Endothelial cell (in vitro differentiated cells): Measurements from ENCODE around the gene BLOC1S1. TPM values are rescaled to one million over a fixed set of nuclear protein-coding genes. Genes with fewer than 3 reads are reported as not detected.
A peak's percentile ranks its signal among the peaks of the same experiment; 100 is the strongest.

Experiments
- DNase-seq: peaks from one replicate; pipeline ENCODE4 v3.0.0; 2021; ENCODE audit warnings: low spot score
- H3K27ac Mint-ChIP-seq: one replicate; pipeline ENCODE4 v1.8.0; 2021; ENCODE audit warnings: mixed read lengths, inconsistent platforms; ENCODE audit not compliant: unreplicated experiment
- H3K27me3 Mint-ChIP-seq: one replicate; pipeline ENCODE4 v1.8.0; 2021; ENCODE audit warnings: mild to moderate bottlenecking, moderate library complexity, mixed read lengths, inconsistent platforms; ENCODE audit not compliant: unreplicated experiment
- H3K36me3 Mint-ChIP-seq: one replicate; pipeline ENCODE4 v1.8.0; 2021; ENCODE audit warnings: mild to moderate bottlenecking, low read depth, mixed read lengths, inconsistent platforms; ENCODE audit not compliant: unreplicated experiment
- H3K4me1 Mint-ChIP-seq: one replicate; pipeline ENCODE4 v1.8.0; 2021; ENCODE audit warnings: mild to moderate bottlenecking, mixed read lengths, inconsistent platforms; ENCODE audit not compliant: unreplicated experiment
- H3K4me3 Mint-ChIP-seq: one replicate; pipeline ENCODE4 v1.8.0; 2021; ENCODE audit warnings: mild to moderate bottlenecking, mixed read lengths, inconsistent platforms; ENCODE audit not compliant: unreplicated experiment
- H3K9me3 Mint-ChIP-seq: one replicate; pipeline ENCODE4 v1.8.0; 2021; ENCODE audit warnings: mixed read lengths, inconsistent platforms; ENCODE audit not compliant: unreplicated experiment
- total RNA-seq: library from RNA; stranded (reverse); fragmentation: NEBNext Ultra II Directional; extraction: Animal tissue kit (Norgen Biotek cat#: 25700); gene quantifications from one replicate; pipeline ENCODE4 v1.2.1, GENCODE V29; 2021; ENCODE audit not compliant: unreplicated experiment
- TF ChIP-seq, protein P1 (sequence below): fragments of 200-600 bp; sonication (generic); IDR thresholded peaks from one replicate; pipeline ENCODE4 v1.5.0; 2021; ENCODE audit warnings: antibody characterized with exemption; ENCODE audit not compliant: unreplicated experiment

The BLOC1S1 gene
- total RNA-seq, 1 donor from 2014 or later = 66.5 TPM

DNA sequence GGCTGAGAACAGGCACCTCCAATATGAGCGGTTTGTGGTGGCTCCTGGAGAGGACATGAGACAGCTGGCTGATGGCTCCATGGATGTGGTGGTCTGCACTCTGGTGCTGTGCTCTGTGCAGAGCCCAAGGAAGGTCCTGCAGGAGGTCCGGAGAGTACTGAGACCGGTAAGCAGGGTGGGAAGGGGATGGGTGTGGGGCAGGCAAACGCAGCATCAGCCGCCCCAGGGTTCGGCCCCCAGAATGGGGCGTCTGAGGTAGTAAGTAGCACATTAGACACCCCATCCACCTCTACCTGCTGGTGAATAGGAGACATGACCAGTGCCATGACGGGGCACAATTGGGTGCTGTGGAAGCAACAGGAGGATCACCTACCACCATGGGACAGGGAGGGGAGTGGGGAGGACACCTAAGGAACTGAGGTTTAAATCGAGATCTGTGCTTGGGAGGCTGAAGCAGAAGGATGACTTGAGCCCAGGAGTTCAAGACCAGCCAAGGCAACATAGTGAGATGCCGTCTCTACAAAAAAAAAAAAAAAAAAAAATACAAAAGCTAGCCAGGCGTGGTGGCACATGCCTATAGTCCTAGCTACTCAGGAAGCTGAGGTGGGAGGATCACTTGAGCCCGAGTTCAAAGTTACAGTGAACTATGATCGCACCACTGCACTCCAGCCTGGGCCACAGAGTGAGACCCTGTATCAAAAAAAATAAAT, 33.6 kb upstream of the BLOC1S1 start:
- no peak overlapping the region for H3K27ac Mint-ChIP-seq
- peaks cover 7% of the 10 kb centered on the region for H3K4me1 Mint-ChIP-seq
- H3K27me3 Mint-ChIP-seq = peaks cover 13% of the 10 kb centered on the region
- H3K4me3 Mint-ChIP-seq = no peak overlapping the region
- no peaks in the 10 kb centered on the region for H3K9me3 Mint-ChIP-seq
- no peak for DNase-seq
- TF ChIP-seq, protein P1, sequence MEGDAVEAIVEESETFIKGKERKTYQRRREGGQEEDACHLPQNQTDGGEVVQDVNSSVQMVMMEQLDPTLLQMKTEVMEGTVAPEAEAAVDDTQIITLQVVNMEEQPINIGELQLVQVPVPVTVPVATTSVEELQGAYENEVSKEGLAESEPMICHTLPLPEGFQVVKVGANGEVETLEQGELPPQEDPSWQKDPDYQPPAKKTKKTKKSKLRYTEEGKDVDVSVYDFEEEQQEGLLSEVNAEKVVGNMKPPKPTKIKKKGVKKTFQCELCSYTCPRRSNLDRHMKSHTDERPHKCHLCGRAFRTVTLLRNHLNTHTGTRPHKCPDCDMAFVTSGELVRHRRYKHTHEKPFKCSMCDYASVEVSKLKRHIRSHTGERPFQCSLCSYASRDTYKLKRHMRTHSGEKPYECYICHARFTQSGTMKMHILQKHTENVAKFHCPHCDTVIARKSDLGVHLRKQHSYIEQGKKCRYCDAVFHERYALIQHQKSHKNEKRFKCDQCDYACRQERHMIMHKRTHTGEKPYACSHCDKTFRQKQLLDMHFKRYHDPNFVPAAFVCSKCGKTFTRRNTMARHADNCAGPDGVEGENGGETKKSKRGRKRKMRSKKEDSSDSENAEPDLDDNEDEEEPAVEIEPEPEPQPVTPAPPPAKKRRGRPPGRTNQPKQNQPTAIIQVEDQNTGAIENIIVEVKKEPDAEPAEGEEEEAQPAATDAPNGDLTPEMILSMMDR = no peak
- H3K36me3 Mint-ChIP-seq = no peaks in the 10 kb centered on the region

DNA sequence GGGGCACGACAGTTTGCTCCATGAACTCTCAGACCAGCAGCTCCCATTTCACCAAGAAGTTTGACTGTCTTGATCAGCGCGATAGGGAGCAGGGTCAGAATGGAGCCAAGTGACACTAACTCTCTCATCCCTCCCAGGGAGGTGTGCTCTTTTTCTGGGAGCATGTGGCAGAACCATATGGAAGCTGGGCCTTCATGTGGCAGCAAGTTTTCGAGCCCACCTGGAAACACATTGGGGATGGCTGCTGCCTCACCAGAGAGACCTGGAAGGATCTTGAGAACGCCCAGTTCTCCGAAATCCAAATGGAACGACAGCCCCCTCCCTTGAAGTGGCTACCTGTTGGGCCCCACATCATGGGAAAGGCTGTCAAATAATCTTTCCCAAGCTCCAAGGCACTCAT, 32.2 kb upstream of the BLOC1S1 start:
- H3K9me3 Mint-ChIP-seq = no peaks in the 10 kb centered on the region
- TF ChIP-seq, protein P1 = no peak
- H3K36me3 Mint-ChIP-seq = no peaks in the 10 kb centered on the region
- no peak overlapping the region for H3K4me3 Mint-ChIP-seq
- peaks cover 13% of the 10 kb centered on the region for H3K27me3 Mint-ChIP-seq
- no peak for DNase-seq
- H3K27ac Mint-ChIP-seq = no peak overlapping the region
- H3K4me1 Mint-ChIP-seq = peaks cover 7% of the 10 kb centered on the region

DNA sequence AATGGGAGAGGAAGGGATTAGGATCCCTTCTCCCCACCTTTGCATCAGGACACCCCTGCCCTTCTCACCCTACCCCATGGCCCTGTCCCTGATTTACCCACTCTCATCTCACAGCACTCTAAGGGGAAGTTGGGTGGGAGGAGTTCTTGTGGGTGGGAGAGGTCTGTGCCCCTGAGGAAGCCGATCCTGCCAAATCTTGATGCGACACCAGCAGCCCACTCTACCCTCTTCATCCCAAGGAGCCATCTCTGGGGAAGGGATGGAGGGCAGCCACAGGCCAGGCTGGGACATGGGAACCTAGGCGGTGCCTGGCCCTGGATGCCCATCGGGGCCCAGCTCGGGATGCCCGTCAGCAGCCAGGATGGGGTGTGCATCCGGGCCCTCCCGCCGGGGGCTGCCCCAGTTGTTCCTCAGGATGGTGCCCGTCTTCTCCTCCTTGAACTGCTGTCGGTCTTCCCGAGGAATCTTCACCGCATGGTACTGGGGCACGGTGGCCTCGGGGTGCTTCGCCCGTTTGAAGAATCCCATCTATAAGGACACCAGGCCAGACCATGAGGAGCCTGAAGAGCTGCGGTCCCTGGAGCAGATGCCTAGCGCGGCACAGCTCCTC, 31.0 kb upstream of the BLOC1S1 start:
- TF ChIP-seq, protein P1 = no peak
- H3K9me3 Mint-ChIP-seq = no peaks in the 10 kb centered on the region

DNA sequence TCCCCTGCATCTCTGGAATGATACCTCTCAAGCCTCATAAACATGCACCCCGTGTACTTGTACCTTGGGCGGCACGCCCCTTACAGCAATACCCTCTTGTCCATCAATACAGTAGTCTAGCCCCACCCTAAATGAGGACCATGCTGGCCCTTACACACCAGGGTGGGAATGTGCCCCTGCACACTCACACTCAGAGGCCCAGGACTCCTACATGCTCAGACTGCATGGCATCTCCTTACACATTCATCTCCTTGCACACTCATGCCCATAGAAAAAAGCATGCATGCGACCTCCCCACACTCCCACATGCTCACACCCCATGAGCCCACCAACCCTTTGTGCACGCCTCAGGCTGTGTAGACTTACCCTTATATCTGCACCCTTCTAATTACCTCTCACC, 30.2 kb upstream of the BLOC1S1 start:
- DNase-seq = no peak
- Mint-ChIP-seq H3K4me3 (peak overlapping the region; percentile 3), H3K27ac (no peak overlapping the region), H3K36me3 (no peaks in the 10 kb centered on the region), H3K4me1 (peaks cover 7% of the 10 kb centered on the region), H3K27me3 (peaks cover 13% of the 10 kb centered on the region), H3K9me3 (no peaks in the 10 kb centered on the region)
- TF ChIP-seq, protein P1 = no peak

More for the DNA sequence above, 31.0 kb upstream of the BLOC1S1 start:
- no peaks in the 10 kb centered on the region for H3K36me3 Mint-ChIP-seq
- no peak for DNase-seq
- H3K4me3 Mint-ChIP-seq = no peak overlapping the region
- peaks cover 7% of the 10 kb centered on the region for H3K4me1 Mint-ChIP-seq
- no peak overlapping the region for H3K27ac Mint-ChIP-seq
- peaks cover 13% of the 10 kb centered on the region for H3K27me3 Mint-ChIP-seq

DNA sequence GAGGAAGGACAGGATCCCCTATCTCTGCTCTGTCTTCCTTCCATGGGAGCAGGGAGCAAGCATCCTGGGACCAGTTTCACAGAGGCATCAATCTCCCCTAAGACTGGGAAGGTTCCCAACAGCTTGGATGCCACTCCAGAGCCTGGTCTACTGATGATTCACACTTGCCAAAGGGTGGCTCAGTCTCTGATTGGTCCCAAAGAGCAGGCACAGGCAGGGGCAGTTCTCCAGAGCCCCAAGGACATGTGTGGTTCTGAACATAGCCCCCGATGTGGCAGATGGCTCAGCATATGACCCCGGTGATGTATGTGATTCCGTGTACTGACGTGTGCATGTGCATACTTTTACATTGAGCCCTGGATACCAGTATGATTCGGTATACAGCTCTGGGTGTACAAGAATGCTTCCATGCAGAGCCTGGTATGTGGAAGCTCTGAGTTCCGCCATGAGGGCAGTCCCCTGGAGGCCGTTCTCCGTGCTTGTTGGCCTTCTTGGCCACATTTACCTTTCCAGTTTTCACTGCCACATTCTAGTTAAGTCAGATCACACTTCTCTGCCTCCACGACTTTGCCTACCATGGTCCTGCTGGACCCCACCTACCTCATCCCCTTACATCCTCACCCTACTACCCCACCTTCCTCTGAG, 29.4 kb upstream of the BLOC1S1 start:
- no peak overlapping the region for H3K4me3 Mint-ChIP-seq
- no peak for DNase-seq
- TF ChIP-seq, protein P1 = no peak
- H3K4me1 Mint-ChIP-seq = peaks cover 3% of the 10 kb centered on the region
- no peaks in the 10 kb centered on the region for H3K36me3 Mint-ChIP-seq
- H3K27me3 Mint-ChIP-seq = peaks cover 11% of the 10 kb centered on the region
- no peaks in the 10 kb centered on the region for H3K9me3 Mint-ChIP-seq
- H3K27ac Mint-ChIP-seq = no peak overlapping the region
